Osteocyte (in vitro differentiated cells): ENCODE measurements around the gene CHMP4B. TPM values are rescaled to one million over a fixed set of nuclear protein-coding genes. Genes with fewer than 3 reads are reported as not detected.

Experiments used
- DNase-seq: peaks from one replicate; pipeline ENCODE4 v3.0.0; 2021; ENCODE audit warnings: mixed read lengths; ENCODE audit not compliant: unreplicated experiment; ENCODE audit errors: extremely low spot score
- H3K27ac Mint-ChIP-seq: one replicate; pipeline ENCODE4 v1.8.0; 2021; ENCODE audit warnings: mild to moderate bottlenecking, mixed read lengths; ENCODE audit not compliant: unreplicated experiment
- H3K27me3 Mint-ChIP-seq: one replicate; pipeline ENCODE4 v1.8.0; 2021; ENCODE audit warnings: mixed read lengths; ENCODE audit not compliant: unreplicated experiment
- H3K36me3 Mint-ChIP-seq: one replicate; pipeline ENCODE4 v1.8.0; 2021; ENCODE audit warnings: mixed read lengths; ENCODE audit not compliant: unreplicated experiment
- H3K4me1 Mint-ChIP-seq: one replicate; pipeline ENCODE4 v1.8.0; 2021; ENCODE audit warnings: mixed read lengths; ENCODE audit not compliant: unreplicated experiment
- H3K4me3 Mint-ChIP-seq: one replicate; pipeline ENCODE4 v1.8.0; 2021; ENCODE audit warnings: mild to moderate bottlenecking, moderate library complexity, mixed read lengths; ENCODE audit not compliant: unreplicated experiment
- H3K9me3 Mint-ChIP-seq: one replicate; pipeline ENCODE4 v1.8.0; 2021; ENCODE audit warnings: mixed read lengths; ENCODE audit not compliant: unreplicated experiment
- CTCF ChIP-seq: fragments of 200-600 bp; sonication (generic); IDR thresholded peaks from 2 replicates; pipeline ENCODE4 v1.5.0; 2021; ENCODE audit warnings: antibody characterized with exemption, mild to moderate bottlenecking, moderate library complexity
- total RNA-seq: library from RNA; stranded (reverse); gene quantifications from 2 replicates; pipeline ENCODE4 v1.2.1, GENCODE V29; 2021

Gene CHMP4B
- total RNA-seq, 1 donor from 2014 or later, result 92.5 TPM

- no peak overlapping the region for H3K27ac Mint-ChIP-seq
- H3K27me3 Mint-ChIP-seq, result no peaks in the 10 kb centered on the region
- H3K4me1 Mint-ChIP-seq, result no peaks in the 10 kb centered on the region
- H3K36me3 Mint-ChIP-seq, result peaks cover 3% of the 10 kb centered on the region
- H3K4me3 Mint-ChIP-seq, result no peak overlapping the region
- H3K9me3 Mint-ChIP-seq, result no peaks in the 10 kb centered on the region
- TF ChIP-seq CTCF, result no peak
- no peak for DNase-seq
Observed at GRCh38 chr20:33773412-33774089, 37.6 kb upstream of the CHMP4B start.

DNA sequence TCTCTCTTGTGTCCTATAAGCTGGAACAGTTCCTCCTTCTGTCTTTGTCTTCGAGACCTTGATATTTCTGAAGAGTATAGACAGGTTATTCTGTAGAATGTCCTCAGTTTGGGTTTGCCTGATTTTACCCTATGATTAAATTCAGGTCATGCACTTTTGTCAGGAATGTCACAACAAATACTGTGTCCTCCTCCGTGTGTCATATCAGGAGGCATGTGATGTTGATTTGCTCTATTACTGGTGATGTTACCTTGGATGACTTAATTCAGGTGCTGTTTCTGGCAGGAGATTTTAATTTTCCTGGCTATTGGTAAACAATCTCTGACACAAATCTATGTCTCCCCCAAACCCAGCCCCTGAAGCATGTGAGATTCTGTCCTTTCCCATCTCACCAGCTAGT is 33.3 kb upstream of the CHMP4B start:
- no peak for TF ChIP-seq CTCF
- Mint-ChIP-seq H3K9me3 (no peaks in the 10 kb centered on the region), H3K27ac (no peak overlapping the region), H3K4me1 (no peaks in the 10 kb centered on the region), H3K36me3 (no peaks in the 10 kb centered on the region), H3K4me3 (no peak overlapping the region), H3K27me3 (no peaks in the 10 kb centered on the region)
- no peak for DNase-seq

- H3K27ac Mint-ChIP-seq, result no peak overlapping the region
- DNase-seq, result no peak
Observed at GRCh38 chr20:33781133-33781532, 30.0 kb upstream of the CHMP4B start.

DNA sequence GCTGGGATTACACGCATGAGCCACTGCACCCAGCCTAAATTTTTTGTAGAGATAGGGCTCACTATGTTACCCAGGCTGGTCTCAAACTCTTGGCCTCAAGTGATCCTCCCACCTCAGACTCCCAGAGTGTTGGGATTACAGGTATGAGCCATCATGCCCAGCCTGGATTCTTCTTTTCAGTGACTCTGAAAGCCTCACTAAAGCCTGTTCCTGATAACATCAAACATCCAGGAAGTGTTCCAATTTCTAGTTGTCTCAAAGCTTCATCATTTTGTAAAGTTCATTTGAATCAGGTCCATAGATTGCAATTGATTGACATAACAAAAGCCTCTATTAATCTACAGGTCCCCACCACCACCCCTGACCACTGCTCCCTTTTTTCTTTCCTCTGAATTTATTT is 29.2 kb upstream of the CHMP4B start:
- H3K4me1 Mint-ChIP-seq, result no peaks in the 10 kb centered on the region
- no peaks in the 10 kb centered on the region for H3K36me3 Mint-ChIP-seq
- TF ChIP-seq CTCF, result no peak
- no peaks in the 10 kb centered on the region for H3K27me3 Mint-ChIP-seq
- H3K9me3 Mint-ChIP-seq, result no peaks in the 10 kb centered on the region
- no peak overlapping the region for H3K4me3 Mint-ChIP-seq
- no peak for DNase-seq
- no peak overlapping the region for H3K27ac Mint-ChIP-seq

More at GRCh38 chr20:33781133-33781532, 30.0 kb upstream of the CHMP4B start:
- Mint-ChIP-seq H3K4me1 (no peaks in the 10 kb centered on the region), H3K4me3 (no peak overlapping the region), H3K9me3 (no peaks in the 10 kb centered on the region), H3K36me3 (no peaks in the 10 kb centered on the region), H3K27me3 (no peaks in the 10 kb centered on the region)
- TF ChIP-seq CTCF, result no peak

DNA sequence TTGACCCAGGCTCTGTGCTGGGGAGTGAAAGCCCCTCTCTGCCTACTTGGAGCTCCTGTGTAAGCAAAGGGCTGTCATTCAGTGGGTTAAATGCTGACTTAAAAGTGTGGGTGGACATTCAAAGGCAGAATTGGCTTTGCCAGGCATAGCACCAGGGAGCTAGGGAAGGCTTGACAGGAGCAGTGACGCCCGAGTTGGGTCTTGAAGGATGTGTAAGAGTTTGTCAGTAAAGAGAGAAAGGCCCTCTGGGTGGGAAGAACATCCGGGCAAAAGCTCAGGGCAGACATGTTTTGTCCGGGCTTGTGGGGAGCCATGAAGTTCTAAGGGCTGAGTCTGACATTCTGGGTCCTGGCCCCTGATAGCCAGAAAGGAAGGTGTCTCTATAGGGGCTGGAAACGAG is 27.9 kb upstream of the CHMP4B start:
- Mint-ChIP-seq H3K27ac (no peak overlapping the region), H3K4me3 (no peak overlapping the region), H3K36me3 (no peaks in the 10 kb centered on the region), H3K4me1 (no peaks in the 10 kb centered on the region), H3K27me3 (no peaks in the 10 kb centered on the region), H3K9me3 (no peaks in the 10 kb centered on the region)
- DNase-seq, result no peak
- TF ChIP-seq CTCF, result no peak
